IPS DF 6.9 (cell line): ENCODE results near the gene PPP1R36.
"Not testable (repeated sequence)": the region's sequence is repeated elsewhere in the genome, so short reads cannot be mapped to it uniquely, and the experiment has no call there.

Source experiments
- DNase-seq: peaks from one replicate; pipeline ENCODE4 v3.0.0-alpha.2; 2013; ENCODE audit warnings: low read depth, low spot score
- H3K27ac ChIP-seq: one replicate; pipeline ENCODE4 v1.5.1; 2013; ENCODE audit warnings: low read length, control low read depth
- H3K27me3 ChIP-seq: 2 replicates; pipeline ENCODE4 v1.6.1; 2013; ENCODE audit warnings: mild to moderate bottlenecking, low read length; ENCODE audit not compliant: control insufficient read depth, insufficient read depth
- H3K36me3 ChIP-seq: 2 replicates; pipeline ENCODE4 v1.6.1; 2013; ENCODE audit warnings: low read length; ENCODE audit not compliant: control insufficient read depth, insufficient read depth
- H3K4me1 ChIP-seq: 2 replicates; pipeline ENCODE4 v1.6.1; 2013; ENCODE audit warnings: low read length; ENCODE audit not compliant: control insufficient read depth, insufficient read depth
- H3K4me3 ChIP-seq: 2 replicates; pipeline ENCODE4 v1.5.1; 2013; ENCODE audit warnings: mild to moderate bottlenecking, low read length
- H3K9me3 ChIP-seq: 2 replicates; pipeline ENCODE4 v1.6.1; 2013; ENCODE audit warnings: low read length, inconsistent platforms; ENCODE audit not compliant: control insufficient read depth, insufficient read depth
- WGBS: extraction: QIAGEN DNeasy Blood & Tissue Kit; methylation state at CpG from one replicate; pipeline ENCODE4 v1.1.7; 2013; ENCODE audit warnings: mixed read lengths, missing lambda C conversion rate; ENCODE audit not compliant: insufficient read length, insufficient coverage; 5-methylcytosine and 5-hydroxymethylcytosine counted together

The PPP1R36 gene

DNA sequence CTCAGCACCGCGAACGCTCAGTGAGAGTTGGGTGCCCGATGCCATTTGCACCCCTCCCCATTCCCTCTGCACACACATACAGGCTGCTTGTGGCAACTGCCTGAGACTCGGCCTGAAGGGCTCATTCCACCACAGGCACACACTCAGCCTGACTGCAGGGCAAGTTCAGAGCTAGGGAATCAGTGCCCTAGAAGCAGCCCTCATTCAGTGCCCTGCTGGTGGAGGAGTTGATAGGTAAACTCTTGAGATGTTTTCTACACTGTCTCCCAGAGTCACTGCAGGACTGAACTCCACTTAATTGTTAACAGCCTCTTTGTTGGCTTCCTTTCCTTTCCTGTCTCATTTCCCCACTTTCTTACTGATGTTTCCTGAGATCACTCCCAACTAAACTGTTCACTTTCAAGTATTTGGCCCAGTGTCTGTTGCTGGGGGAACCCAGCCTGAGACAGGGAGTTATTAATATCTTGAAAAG lies 16.9 kb downstream of the PPP1R36 start:
- no peaks in the 10 kb centered on the region for H3K27me3 ChIP-seq
- no peaks in the 10 kb centered on the region for H3K9me3 ChIP-seq
- no peak overlapping the region for H3K4me3 ChIP-seq
- no peak for DNase-seq
- H3K36me3 ChIP-seq = no peaks in the 10 kb centered on the region
- H3K27ac ChIP-seq = no peak overlapping the region
- WGBS = no CpG with 5 or more reads among the region's 5 CpGs
- H3K4me1 ChIP-seq = 0 out of 2 replicates have a peak, but pooled peaks cover 1% of the 10 kb centered on the region

DNA sequence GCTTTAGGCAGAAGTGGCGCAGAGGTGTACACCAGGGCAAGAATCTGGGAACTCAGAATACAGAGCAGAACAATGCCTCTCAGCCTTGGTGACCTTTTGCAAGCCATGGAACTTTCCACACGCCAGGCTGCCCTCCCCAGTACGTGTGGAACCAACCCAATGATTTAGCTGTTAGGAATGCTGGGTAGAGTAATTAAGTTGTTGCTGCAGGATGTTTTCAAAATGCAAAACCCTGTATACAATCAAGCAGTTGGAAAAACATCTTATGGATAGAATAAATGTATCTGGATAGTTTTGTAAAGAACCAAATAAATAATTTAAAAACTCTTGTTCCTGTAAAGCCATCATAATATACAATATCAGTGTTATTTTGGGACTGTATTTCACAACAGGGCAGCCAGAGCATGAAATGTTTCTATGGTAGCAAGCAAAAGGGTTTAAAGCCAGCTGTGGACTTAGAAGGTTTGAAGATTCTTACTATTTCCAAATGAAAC lies 19.4 kb downstream of the PPP1R36 start:
- H3K9me3 ChIP-seq = no peaks in the 10 kb centered on the region
- H3K27me3 ChIP-seq = no peaks in the 10 kb centered on the region
- H3K36me3 ChIP-seq = no peaks in the 10 kb centered on the region
- no CpG with 5 or more reads among the region's 3 CpGs for WGBS
- no peak for DNase-seq
- no peak overlapping the region for H3K27ac ChIP-seq
- H3K4me1 ChIP-seq = peaks cover 3% of the 10 kb centered on the region; the same call in 1 of the 2 replicates
- no peak overlapping the region for H3K4me3 ChIP-seq

DNA sequence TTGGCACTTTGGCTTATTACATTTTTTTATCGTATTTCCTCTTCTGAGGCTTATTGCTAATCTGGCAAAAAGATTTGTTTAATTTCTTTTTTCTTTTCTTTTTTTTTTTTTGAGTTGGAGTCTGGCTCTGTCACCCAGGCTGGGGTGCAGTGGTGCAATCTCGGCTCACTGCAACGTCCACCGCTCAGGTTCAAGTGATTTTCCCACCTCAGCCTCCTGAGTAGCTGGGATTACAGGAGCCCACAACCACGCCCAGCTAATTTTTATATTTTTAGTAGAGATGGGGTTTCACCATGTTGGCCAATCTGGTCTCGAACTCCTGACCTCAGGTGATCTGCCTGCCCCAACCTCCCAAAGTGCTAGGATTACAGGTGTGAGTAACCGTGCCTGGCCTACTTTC lies 19.9 kb downstream of the PPP1R36 start:
- WGBS = no CpG with 5 or more reads among the region's 7 CpGs
- H3K27me3 ChIP-seq, DNase-seq, H3K27ac ChIP-seq, H3K4me3 ChIP-seq, H3K4me1 ChIP-seq, H3K9me3 ChIP-seq, H3K36me3 ChIP-seq: not testable (repeated sequence)

DNA sequence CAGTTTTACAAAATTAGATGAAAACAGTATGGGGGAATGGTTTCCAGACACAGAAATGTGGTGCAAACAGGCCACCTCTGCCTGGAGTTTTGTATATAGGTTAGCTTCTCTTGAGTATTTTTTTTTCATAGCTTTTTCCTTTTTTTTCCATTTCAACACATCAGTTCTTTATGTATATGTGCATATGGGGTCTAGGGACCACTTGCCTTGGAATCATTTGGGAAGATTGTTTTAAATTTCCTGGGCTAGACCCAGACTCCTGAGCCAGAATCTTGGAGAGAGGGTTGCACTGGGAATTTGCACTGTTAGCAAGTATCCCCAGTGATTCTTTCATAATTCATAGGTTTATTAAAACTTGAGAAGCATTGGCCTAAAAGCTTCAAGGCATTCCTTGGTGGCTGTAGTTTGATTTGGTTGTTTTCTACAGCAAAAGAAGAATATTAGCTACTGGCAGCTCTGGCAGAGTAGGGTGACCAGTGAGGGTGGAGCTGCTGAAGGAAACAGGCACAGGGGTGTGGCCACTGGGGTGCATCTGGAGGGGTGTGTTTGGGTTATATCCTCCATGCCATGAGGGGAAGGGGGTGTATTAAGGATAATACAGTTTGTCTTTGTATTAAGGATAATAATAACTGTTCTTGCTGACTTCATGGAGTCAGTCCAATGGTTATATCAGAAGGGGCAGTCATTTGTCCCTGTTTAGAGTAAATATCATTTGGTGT lies 22.8 kb downstream of the PPP1R36 start:
- H3K27me3 ChIP-seq = no peaks in the 10 kb centered on the region
- H3K9me3 ChIP-seq = no peaks in the 10 kb centered on the region
- H3K27ac ChIP-seq = no peak overlapping the region

DNA sequence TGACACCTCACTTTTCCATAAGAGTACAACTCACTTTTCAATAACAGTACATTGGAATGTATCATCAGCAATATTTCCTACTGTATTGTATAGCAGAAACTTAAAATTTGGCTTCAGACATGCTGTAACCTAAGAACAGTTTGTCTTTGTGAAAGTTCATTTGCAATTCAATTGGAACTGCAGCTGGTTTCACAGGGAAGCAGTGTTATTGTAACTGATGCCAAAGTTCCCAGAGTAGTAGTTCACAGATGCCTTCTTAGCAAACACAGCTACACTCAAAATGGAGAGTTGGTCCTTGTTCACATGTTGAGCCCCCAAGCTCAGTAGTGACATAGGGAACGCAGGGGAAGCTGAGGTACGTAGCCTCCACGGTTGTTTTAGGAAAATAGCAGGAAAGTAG lies 23.3 kb downstream of the PPP1R36 start:
- DNase-seq = no peak
- no peak overlapping the region for H3K4me3 ChIP-seq

More for the DNA sequence above, 22.8 kb downstream of the PPP1R36 start:
- H3K4me1 ChIP-seq = peaks cover 3% of the 10 kb centered on the region; the same call in 1 of the 2 replicates
- H3K4me3 ChIP-seq = no peak overlapping the region
- H3K36me3 ChIP-seq = no peaks in the 10 kb centered on the region
- DNase-seq = no peak

DNA sequence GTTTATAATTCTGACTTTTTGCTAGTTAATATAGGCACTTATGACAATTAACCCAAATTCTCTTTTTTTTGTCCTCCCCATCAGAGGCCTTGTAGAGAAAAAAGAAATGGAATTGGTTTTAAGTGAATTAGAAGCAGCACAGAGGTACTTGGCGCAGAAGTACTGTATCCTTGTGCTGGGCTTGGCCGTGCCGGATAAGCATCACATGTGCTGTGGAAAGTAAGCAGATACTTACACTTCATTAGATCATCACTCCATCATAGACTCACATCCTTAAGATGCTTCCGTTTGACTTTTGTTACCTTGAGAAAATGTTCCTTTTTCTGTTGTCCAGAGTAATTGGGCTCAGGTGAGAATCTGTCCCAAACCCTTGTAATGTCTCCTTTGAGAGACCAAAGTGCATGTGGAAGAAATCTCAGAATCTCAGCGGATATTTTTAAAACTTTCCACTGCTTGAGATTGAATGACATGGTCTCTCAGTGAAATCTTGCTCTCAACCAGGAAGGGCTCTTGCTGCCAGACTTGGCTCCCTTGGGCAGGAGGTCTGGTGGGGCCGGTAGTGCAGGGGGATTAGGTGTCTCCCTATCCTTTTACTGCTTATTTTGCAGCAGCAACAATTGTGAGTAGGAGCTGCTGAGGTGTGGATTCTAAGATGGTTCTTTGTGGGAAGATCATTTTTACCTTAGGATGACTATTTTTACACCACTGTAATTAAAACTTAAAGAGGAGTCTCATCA lies 24.8 kb downstream of the PPP1R36 start:
- Histone ChIP-seq H3K36me3 (no peaks in the 10 kb centered on the region), H3K4me3 (no peak overlapping the region)
- no CpG with 5 or more reads among the region's 6 CpGs for WGBS

More for the DNA sequence above, 23.3 kb downstream of the PPP1R36 start:
- no peaks in the 10 kb centered on the region for H3K36me3 ChIP-seq
- peaks cover 3% of the 10 kb centered on the region; the same call in 1 of the 2 replicates for H3K4me1 ChIP-seq
- no CpG with 5 or more reads among the region's 3 CpGs for WGBS
- no peak overlapping the region for H3K27ac ChIP-seq
- no peaks in the 10 kb centered on the region for H3K27me3 ChIP-seq
- no peaks in the 10 kb centered on the region for H3K9me3 ChIP-seq

DNA sequence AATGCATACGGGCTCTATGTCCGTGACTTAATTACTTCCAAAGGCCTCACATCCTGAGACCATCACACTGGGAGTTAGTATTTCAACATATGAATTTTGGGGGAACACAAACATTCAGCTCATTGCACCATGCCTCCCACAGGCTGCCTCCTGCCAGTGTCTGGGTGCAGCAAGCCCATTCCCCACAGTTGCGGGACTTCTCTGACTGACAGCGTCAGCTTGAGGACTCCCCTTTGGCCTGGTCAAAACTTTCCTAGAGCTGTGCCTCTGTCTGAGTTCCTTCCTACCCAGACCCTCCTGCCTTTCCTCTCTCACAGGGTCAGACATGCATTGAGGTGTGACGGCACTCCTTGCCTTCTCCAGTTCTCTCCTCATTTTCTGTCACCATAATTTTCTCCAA lies 27.4 kb downstream of the PPP1R36 start:
- H3K36me3 ChIP-seq = no peaks in the 10 kb centered on the region
- H3K9me3 ChIP-seq = no peaks in the 10 kb centered on the region
- no peaks in the 10 kb centered on the region for H3K27me3 ChIP-seq
- DNase-seq = no peak
- peaks cover 1% of the 10 kb centered on the region; the same call in 1 of the 2 replicates for H3K4me1 ChIP-seq
- H3K4me3 ChIP-seq = no peak overlapping the region
- H3K27ac ChIP-seq = no peak overlapping the region
- WGBS = no CpG with 5 or more reads among the region's 5 CpGs

More for the DNA sequence above, 24.8 kb downstream of the PPP1R36 start:
- Histone ChIP-seq H3K4me1 (peaks cover 1% of the 10 kb centered on the region; the same call in 1 of the 2 replicates), H3K9me3 (no peaks in the 10 kb centered on the region), H3K27me3 (no peaks in the 10 kb centered on the region), H3K27ac (no peak overlapping the region)
- no peak for DNase-seq

DNA sequence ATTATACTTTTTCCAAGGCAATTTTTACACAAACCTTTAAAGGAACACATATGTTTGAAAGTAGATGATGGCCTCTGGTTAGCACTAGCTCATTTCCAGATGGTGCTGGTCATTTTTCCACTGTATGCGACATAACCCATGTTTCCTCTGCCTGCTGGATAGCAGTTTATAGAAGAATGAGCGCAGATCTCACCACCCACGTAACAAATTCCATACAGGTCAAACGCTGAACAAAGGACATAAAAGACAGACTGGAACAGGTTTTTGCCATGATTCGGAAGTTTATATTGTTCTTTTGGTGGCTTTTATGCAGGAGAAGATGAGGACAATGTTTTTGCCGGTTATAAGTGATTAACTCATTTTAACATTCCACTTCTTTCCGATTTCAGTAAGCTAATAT lies 30.7 kb downstream of the PPP1R36 start:
- Histone ChIP-seq H3K27ac (no peak overlapping the region), H3K27me3 (no peaks in the 10 kb centered on the region), H3K4me1 (no peaks in the 10 kb centered on the region), H3K36me3 (no peaks in the 10 kb centered on the region), H3K9me3 (no peaks in the 10 kb centered on the region), H3K4me3 (no peak overlapping the region)
- DNase-seq = no peak
- no CpG with 5 or more reads among the region's 7 CpGs for WGBS

DNA sequence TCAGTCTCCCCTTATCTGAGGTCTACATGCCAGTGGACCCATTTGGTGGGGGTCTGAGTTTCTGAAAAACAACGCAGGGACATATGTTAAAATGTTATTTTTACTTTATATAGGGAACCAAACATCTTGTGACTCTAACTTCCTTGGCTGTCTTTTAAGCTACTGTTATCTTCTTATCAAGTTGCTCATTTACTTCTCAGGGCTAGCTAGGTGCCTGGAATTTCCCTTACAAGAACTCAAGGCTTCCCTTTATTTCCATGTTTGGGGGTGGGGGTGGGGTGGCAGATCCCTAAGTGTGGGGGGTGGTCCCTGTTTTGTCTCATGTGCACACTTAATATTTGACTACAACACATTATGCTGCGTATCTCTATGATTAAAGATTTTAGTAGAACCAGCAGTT lies 31.6 kb downstream of the PPP1R36 start:
- Histone ChIP-seq H3K36me3 (no peaks in the 10 kb centered on the region), H3K4me1 (no peaks in the 10 kb centered on the region), H3K4me3 (no peak overlapping the region), H3K9me3 (no peaks in the 10 kb centered on the region), H3K27me3 (no peaks in the 10 kb centered on the region), H3K27ac (no peak overlapping the region)
- WGBS = no CpG with 5 or more reads among the region's 2 CpGs
- DNase-seq = no peak

DNA sequence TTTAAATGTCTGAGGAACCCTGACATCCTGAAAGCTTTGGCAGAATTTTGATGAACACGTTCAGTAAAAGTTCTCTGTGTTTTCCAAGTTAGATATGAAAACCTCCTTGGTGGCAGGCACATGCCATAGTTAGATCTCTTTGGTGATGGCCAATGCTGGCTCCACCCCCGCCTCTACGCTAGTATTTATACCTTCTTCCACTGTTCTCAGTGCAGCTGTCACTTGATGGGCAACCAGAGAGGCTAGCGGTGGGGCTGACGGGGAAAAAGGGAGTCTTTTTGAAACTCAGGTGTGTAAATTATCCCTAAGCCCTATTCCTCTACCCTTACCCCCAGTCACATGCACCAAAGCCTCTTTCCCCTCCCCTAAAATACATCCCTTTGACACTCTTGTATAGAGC lies 32.1 kb downstream of the PPP1R36 start:
- WGBS = no CpG with 5 or more reads among the region's 5 CpGs
- no peak overlapping the region for H3K27ac ChIP-seq
- no peaks in the 10 kb centered on the region for H3K4me1 ChIP-seq
- H3K27me3 ChIP-seq = no peaks in the 10 kb centered on the region
- no peak for DNase-seq
- H3K4me3 ChIP-seq = no peak overlapping the region
- no peaks in the 10 kb centered on the region for H3K36me3 ChIP-seq
- H3K9me3 ChIP-seq = no peaks in the 10 kb centered on the region
